Measurements from ENCODE around the gene NANP. TPM values are rescaled to one million over a fixed set of nuclear protein-coding genes. Genes with fewer than 3 reads are reported as not detected.

The NANP gene
- total and polyA plus RNA-seq, 2 of the 13 experiments (the other 11 are each of a cell fraction or from before 2014, with no cell fraction given): 8.9 to 21.5 TPM

- TF ChIP-seq NCOA2 (CRISPR knock-in tag; IDR thresholded peaks at IDR 0.05) (peak; percentile 50), ZNF550 (CRISPR knock-in tag; IDR thresholded peaks at IDR 0.05; ENCODE audit: borderline replicate concordance) (0 out of 2 replicates have a peak, but pooled peaks have one; percentile 91), ZFP37 (CRISPR knock-in tag; IDR thresholded peaks at IDR 0.05; ENCODE audit: borderline replicate concordance) (0 out of 2 replicates have a peak, but pooled peaks have one; percentile 38), KLF16 (CRISPR knock-in tag; IDR thresholded peaks at IDR 0.05) (peak in 1 of 2 experiments; percentile 72; a peak in 2 of 4 replicates), ZSCAN30 (CRISPR knock-in tag; IDR thresholded peaks at IDR 0.05) (no peak), ARNT2 (CRISPR knock-in tag; IDR thresholded peaks at IDR 0.05; ENCODE audit: low read depth) (peak; percentile 91), ZNF615 (CRISPR knock-in tag; IDR thresholded peaks at IDR 0.05; ENCODE audit: borderline replicate concordance) (no peak), PLRG1 (conservative IDR thresholded peaks at IDR 0.05) (no peak), ZNF879 (CRISPR knock-in tag; IDR thresholded peaks at IDR 0.05) (no peak), BCL3 (CRISPR knock-in tag; IDR thresholded peaks at IDR 0.05) (peak; percentile 94), ARID2 (CRISPR knock-in tag; IDR thresholded peaks at IDR 0.05; ENCODE audit: borderline replicate concordance) (no peak), ASH2L (IDR thresholded peaks at IDR 0.05; ENCODE audit: insufficient read length, low read depth, low read length) (peak; percentile 93), ZNF510 (CRISPR knock-in tag; IDR thresholded peaks at IDR 0.05; ENCODE audit: low read depth) (no peak), HOXA7 (CRISPR knock-in tag; IDR thresholded peaks at IDR 0.05) (no peak), ZNF30 (CRISPR knock-in tag; IDR thresholded peaks at IDR 0.05) (no peak; the same call in 1 of the 2 replicates), KLF6 (CRISPR knock-in tag; IDR thresholded peaks at IDR 0.05) (peak; percentile 89), TCF12 (IDR thresholded peaks at IDR 0.05) (no peak), TCF12 (CRISPR knock-in tag; IDR thresholded peaks at IDR 0.05) (0 out of 2 replicates have a peak, but pooled peaks have one; percentile 67), ZNF513 (CRISPR knock-in tag; conservative IDR thresholded peaks at IDR 0.05) (no peak), SP4 (CRISPR knock-in tag; IDR thresholded peaks at IDR 0.05) (peak; percentile 83), ZNF670 (CRISPR knock-in tag; IDR thresholded peaks at IDR 0.05; ENCODE audit: borderline replicate concordance) (no peak), POLR2AphosphoS2 (IDR thresholded peaks at IDR 0.05; ENCODE audit: low read depth, low read length) (no peak), RELA (CRISPR knock-in tag; IDR thresholded peaks at IDR 0.05) (peak; percentile 17; the same call in 1 of the 2 replicates), NONO (IDR thresholded peaks at IDR 0.05) (no peak), NONO (CRISPR knock-in tag; conservative IDR thresholded peaks at IDR 0.05) (peak; percentile 63), TFDP1 (CRISPR knock-in tag; IDR thresholded peaks at IDR 0.05; ENCODE audit: borderline replicate concordance) (peak; percentile 60), ZNF644 (CRISPR knock-in tag; IDR thresholded peaks at IDR 0.05; ENCODE audit: low read depth) (no peak; the same call in 1 of the 2 replicates), MTF2 (CRISPR knock-in tag; IDR thresholded peaks at IDR 0.05; ENCODE audit: borderline replicate concordance) (peak; percentile 80; the same call in 1 of the 2 replicates)
Observed at GRCh38 chr20:25584905-25585704, 38.7 kb downstream of the NANP start, which contains the start of gene NINL (continued).

Measured in HepG2 (cell line).